PFSK-1 (cell line): Measurements from ENCODE around the gene ILK.

Experiments used
- POLR2AphosphoS5 ChIP-seq: IDR thresholded peaks from 2 replicates; pipeline ENCODE4 v1.6.1; 2012; ENCODE audit warnings: low read depth, mild to moderate bottlenecking, control low read depth, low read length, moderate library complexity
- REST ChIP-seq, 2 experiments: IDR thresholded peaks; 2 replicates each; pipeline versions ENCODE4 v1.6.1 to v1.8.0; 2011 to 2012; ENCODE audit warnings: low read depth in 2 of 2, low read length in 2 of 2, control low read depth in 1 of 2, inconsistent platforms in 1 of 2, mild to moderate bottlenecking in 1 of 2, moderate library complexity in 1 of 2; ENCODE audit not compliant: insufficient read depth in 1 of 2
- TAF1 ChIP-seq: IDR thresholded peaks from 2 replicates; pipeline ENCODE4 v1.6.1; 2012; ENCODE audit warnings: low read length, control low read depth, borderline replicate concordance; ENCODE audit not compliant: insufficient read depth

GRCh38 chr11:6567371-6567745 is 36.2 kb upstream of the ILK start:
- TF ChIP-seq POLR2AphosphoS5: no peak
- TF ChIP-seq REST (IDR thresholded peaks at IDR 0.05; ENCODE audit: insufficient read depth in 1 of 2, low read depth in 2 of 2, low read length in 2 of 2): no peak
- no peak for TF ChIP-seq TAF1
